ENCODE results near the gene C16orf95.
"Not testable (repeated sequence)": the region's sequence is repeated elsewhere in the genome, so short reads cannot be mapped to it uniquely, and the experiment has no call there.

C16orf95 gene

GRCh38 chr16:87279094-87279658 lies 38.0 kb downstream of the C16orf95 start:
- Mint-ChIP-seq H3K36me3 (no peaks in the 10 kb centered on the region), H3K4me3 (no peak overlapping the region), H3K9me3 (no peaks in the 10 kb centered on the region), H3K27me3 (peaks cover 8% of the 10 kb centered on the region), H3K27ac (no peak overlapping the region), H3K4me1 (peaks cover 4% of the 10 kb centered on the region)
- no peak for DNase-seq (ENCODE audit: low spot score in 2 of 2)
- ATAC-seq (ENCODE audit: low read depth): no peak

GRCh38 chr16:87278191-87279093 lies 38.8 kb downstream of the C16orf95 start:
- no peak overlapping the region for H3K4me3 Mint-ChIP-seq
- no peaks in the 10 kb centered on the region for H3K9me3 Mint-ChIP-seq
- peaks cover 4% of the 10 kb centered on the region for H3K4me1 Mint-ChIP-seq
- peak; percentile 31 to 34 for DNase-seq (ENCODE audit: low spot score in 2 of 2)
- peak; percentile 53 for ATAC-seq (ENCODE audit: low read depth)
- peaks cover 8% of the 10 kb centered on the region for H3K27me3 Mint-ChIP-seq
- no peak overlapping the region for H3K27ac Mint-ChIP-seq
- no peaks in the 10 kb centered on the region for H3K36me3 Mint-ChIP-seq

- ATAC-seq (ENCODE audit: low read depth) (no peak), DNase-seq (ENCODE audit: low spot score in 2 of 2) (no peak)
- Mint-ChIP-seq H3K27ac (no peak overlapping the region), H3K4me3 (no peak overlapping the region), H3K27me3 (peaks cover 5% of the 10 kb centered on the region), H3K36me3 (no peaks in the 10 kb centered on the region), H3K4me1 (peaks cover 4% of the 10 kb centered on the region), H3K9me3 (no peaks in the 10 kb centered on the region)
Observed at GRCh38 chr16:87276924-87277323, 40.3 kb downstream of the C16orf95 start.

DNA sequence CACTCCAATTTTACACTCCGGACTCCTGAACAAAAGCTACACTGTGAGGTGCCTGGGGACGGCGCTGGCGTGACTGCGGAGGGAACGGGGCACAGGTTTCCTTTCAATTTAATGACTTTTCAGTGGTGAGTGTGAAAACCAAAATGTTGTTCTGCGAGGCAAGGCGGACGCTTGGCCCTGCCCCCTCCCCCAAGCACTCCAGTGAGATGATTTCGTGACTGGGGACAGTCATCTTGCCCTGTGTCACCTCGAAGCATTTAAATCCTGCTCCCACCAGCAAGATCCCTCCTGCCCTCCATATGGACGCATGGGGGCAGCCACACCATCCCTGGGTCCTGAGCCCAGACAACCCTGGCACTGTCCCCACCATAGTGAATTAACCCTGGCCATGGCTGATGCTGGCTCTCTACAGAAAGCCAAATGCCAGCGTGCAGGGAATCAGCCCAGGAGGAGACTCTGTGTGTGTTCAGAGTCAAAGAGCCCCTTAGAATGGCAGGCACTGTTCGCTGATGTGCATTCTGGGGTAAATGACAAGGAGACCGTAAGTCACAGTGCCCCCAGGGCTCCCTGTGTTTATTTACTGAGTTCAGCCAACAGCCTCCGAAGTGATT lies 41.0 kb downstream of the C16orf95 start:
- H3K36me3 Mint-ChIP-seq: no peaks in the 10 kb centered on the region
- DNase-seq (ENCODE audit: low spot score in 2 of 2): no peak
- H3K27me3 Mint-ChIP-seq: peaks cover 4% of the 10 kb centered on the region
- H3K9me3 Mint-ChIP-seq: no peaks in the 10 kb centered on the region
- no peak overlapping the region for H3K4me3 Mint-ChIP-seq
- peaks cover 4% of the 10 kb centered on the region for H3K4me1 Mint-ChIP-seq
- ATAC-seq (ENCODE audit: low read depth): no peak
- no peak overlapping the region for H3K27ac Mint-ChIP-seq

DNA sequence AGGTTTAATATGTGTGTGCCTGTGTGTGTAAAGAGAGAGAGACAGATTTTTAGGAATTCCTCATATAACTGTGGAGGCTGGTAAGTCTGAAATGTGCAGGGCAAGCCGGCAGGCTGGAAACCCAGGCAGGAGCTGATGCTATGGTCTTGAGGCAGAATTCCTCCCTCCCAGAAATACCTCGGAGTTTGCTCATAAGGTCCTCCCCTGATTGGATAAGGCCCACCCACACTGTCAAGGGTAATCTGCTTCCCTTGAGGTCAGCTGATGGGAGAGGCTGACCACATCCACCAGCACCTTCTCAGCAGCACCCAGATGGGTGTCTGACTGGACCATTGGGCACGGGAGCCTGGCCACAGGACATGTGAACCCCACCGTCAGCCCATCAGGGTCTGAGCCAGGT lies 42.4 kb downstream of the C16orf95 start:
- no peak for DNase-seq (ENCODE audit: low spot score in 2 of 2)
- ATAC-seq (ENCODE audit: low read depth): no peak
- peaks cover 7% of the 10 kb centered on the region for H3K27me3 Mint-ChIP-seq
- H3K9me3 Mint-ChIP-seq: no peaks in the 10 kb centered on the region
- H3K4me3 Mint-ChIP-seq: no peak overlapping the region
- peaks cover 4% of the 10 kb centered on the region for H3K4me1 Mint-ChIP-seq
- no peak overlapping the region for H3K27ac Mint-ChIP-seq
- H3K36me3 Mint-ChIP-seq: no peaks in the 10 kb centered on the region

DNA sequence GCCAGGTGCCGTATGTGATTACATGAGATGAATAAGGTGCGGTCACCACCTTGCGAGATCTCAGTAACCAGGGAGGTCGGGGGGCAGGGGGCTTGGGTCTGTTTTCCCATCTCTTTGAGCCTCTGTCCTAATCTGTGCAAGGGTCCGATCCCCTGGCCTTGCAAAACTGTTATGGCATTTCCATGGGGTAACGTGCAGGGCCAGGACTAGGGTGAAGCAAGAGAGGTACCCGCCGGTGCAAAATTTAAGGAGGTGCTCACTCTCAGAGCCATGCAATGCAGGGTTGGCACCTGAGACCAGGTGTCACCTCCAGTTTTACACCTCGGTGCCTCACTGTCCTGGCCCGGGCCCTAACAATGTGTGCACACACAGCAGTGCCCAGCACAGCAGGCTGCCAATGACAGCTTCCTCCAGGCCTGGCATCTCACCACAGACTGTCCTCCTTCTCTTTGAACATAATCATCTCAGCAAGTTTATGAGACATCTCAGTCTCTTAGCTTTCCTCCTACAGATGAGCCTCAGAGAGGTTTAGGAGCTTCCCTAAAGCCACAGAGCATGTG lies 43.6 kb downstream of the C16orf95 start:
- H3K9me3 Mint-ChIP-seq: no peaks in the 10 kb centered on the region
- peaks cover 3% of the 10 kb centered on the region for H3K36me3 Mint-ChIP-seq
- H3K4me3 Mint-ChIP-seq: no peak overlapping the region
- ATAC-seq (ENCODE audit: low read depth): no peak
- H3K4me1 Mint-ChIP-seq: peaks cover under 1% of the 10 kb centered on the region
- no peak for DNase-seq (ENCODE audit: low spot score in 2 of 2)
- H3K27me3 Mint-ChIP-seq: peaks cover 8% of the 10 kb centered on the region
- H3K27ac Mint-ChIP-seq: no peak overlapping the region

DNA sequence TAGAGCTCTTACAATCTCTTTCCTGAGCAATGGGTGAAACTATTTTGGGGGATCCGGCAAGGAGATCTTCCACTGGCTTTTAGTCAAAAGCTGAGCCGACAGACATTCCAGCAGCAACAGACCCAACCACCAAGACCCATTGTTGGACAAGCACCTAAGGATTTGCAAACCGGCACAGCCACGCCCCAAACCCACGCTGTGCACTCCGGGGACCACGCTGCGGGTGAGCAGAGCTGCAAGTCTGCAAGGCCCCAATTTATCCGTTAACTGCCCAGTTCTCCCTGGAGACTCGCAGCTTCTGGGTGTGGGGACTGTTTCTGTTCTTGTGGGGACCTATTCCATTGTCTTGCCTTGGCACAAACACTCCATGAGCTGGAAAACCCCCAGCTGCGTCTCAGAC lies 45.9 kb downstream of the C16orf95 start:
- Mint-ChIP-seq H3K27ac (no peak overlapping the region), H3K36me3 (peaks cover 3% of the 10 kb centered on the region), H3K27me3 (peaks cover 6% of the 10 kb centered on the region), H3K4me1 (no peaks in the 10 kb centered on the region), H3K9me3 (no peaks in the 10 kb centered on the region), H3K4me3 (no peak overlapping the region)
- DNase-seq (ENCODE audit: low spot score in 2 of 2) (no peak), ATAC-seq (ENCODE audit: low read depth) (no peak)

DNA sequence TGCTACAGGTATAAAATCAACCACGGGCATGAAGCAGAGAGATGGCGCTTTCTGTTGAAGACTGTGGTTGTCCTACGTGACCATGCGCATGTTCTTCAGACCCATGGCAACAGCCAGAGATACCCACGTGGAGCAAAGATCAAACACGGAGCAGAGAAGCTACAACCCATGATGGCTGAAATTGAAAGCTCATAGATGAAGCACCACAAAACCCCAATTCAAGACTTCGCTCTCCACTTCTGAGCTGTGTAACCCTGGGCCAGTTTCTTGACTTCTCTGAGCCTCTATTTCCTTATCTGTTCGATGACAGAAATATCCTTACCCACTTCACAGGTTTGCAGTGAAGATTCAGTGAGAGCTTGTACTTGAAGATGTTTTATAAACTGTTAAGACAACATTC lies 49.6 kb downstream of the C16orf95 start:
- Mint-ChIP-seq H3K27ac (no peak overlapping the region), H3K4me3 (no peak overlapping the region), H3K27me3 (peaks cover 14% of the 10 kb centered on the region), H3K4me1 (peaks cover 7% of the 10 kb centered on the region), H3K36me3 (peaks cover 5% of the 10 kb centered on the region), H3K9me3 (peaks cover 2% of the 10 kb centered on the region)
- DNase-seq (ENCODE audit: low spot score in 2 of 2): no peak
- ATAC-seq (ENCODE audit: low read depth): no peak

GRCh38 chr16:87266846-87267245 lies 50.3 kb downstream of the C16orf95 start:
- ATAC-seq (ENCODE audit: low read depth) (no peak), DNase-seq (ENCODE audit: low spot score in 2 of 2) (no peak)
- no peak overlapping the region for H3K4me3 Mint-ChIP-seq
- H3K27me3 Mint-ChIP-seq: peaks cover 14% of the 10 kb centered on the region
- H3K27ac Mint-ChIP-seq: no peak overlapping the region
- peaks cover 2% of the 10 kb centered on the region for H3K9me3 Mint-ChIP-seq
- peaks cover 5% of the 10 kb centered on the region for H3K36me3 Mint-ChIP-seq
- peaks cover 7% of the 10 kb centered on the region for H3K4me1 Mint-ChIP-seq

GRCh38 chr16:87265261-87265660 lies 51.9 kb downstream of the C16orf95 start:
- Mint-ChIP-seq H3K36me3 (peaks cover 8% of the 10 kb centered on the region), H3K27me3 (peaks cover 11% of the 10 kb centered on the region), H3K27ac (no peak overlapping the region), H3K9me3 (peaks cover 6% of the 10 kb centered on the region), H3K4me3 (no peak overlapping the region), H3K4me1 (peaks cover 7% of the 10 kb centered on the region)
- ATAC-seq (ENCODE audit: low read depth) (no peak), DNase-seq (ENCODE audit: low spot score in 2 of 2) (no peak)

GRCh38 chr16:87264634-87265033 lies 52.6 kb downstream of the C16orf95 start:
- H3K4me3 Mint-ChIP-seq: no peak overlapping the region
- DNase-seq (ENCODE audit: low spot score in 2 of 2) (no peak), ATAC-seq (ENCODE audit: low read depth) (no peak)
- no peak overlapping the region for H3K27ac Mint-ChIP-seq
- H3K27me3 Mint-ChIP-seq: peaks cover 11% of the 10 kb centered on the region
- peaks cover 6% of the 10 kb centered on the region for H3K9me3 Mint-ChIP-seq
- peaks cover 7% of the 10 kb centered on the region for H3K4me1 Mint-ChIP-seq
- H3K36me3 Mint-ChIP-seq: peaks cover 8% of the 10 kb centered on the region

- Mint-ChIP-seq H3K4me1 (peaks cover 7% of the 10 kb centered on the region), H3K27ac (no peak overlapping the region), H3K27me3 (peaks cover 8% of the 10 kb centered on the region), H3K9me3 (peaks cover 6% of the 10 kb centered on the region), H3K4me3 (no peak overlapping the region), H3K36me3 (peaks cover 4% of the 10 kb centered on the region)
- ATAC-seq (ENCODE audit: low read depth) (no peak), DNase-seq (ENCODE audit: low spot score in 2 of 2) (no peak)
Observed at GRCh38 chr16:87263418-87264052, 53.7 kb downstream of the C16orf95 start.

DNA sequence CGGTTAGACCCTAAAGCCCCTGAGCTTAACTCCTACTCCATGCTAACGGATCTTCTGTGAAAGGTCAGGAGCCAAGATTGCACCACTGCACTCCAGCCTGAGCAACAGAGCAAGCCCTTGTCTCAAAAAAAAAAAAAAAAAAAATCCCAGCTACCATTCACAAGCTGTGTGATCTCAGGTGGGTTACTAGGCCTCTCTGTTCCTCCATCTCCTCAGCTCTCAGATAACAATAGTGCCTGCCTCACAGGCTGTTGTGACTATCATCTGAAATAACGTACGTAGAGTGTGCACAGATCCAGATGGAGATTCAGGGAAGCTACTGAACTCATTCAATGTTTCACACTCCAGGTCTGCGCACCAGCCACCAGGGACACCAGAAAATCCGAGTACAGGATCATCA lies 57.8 kb downstream of the C16orf95 start:
- ATAC-seq (ENCODE audit: low read depth): no peak
- Mint-ChIP-seq H3K4me3 (no peak overlapping the region), H3K4me1 (peaks cover 2% of the 10 kb centered on the region), H3K9me3 (peaks cover 5% of the 10 kb centered on the region), H3K36me3 (peaks cover 4% of the 10 kb centered on the region), H3K27ac (no peak overlapping the region), H3K27me3 (peaks cover 2% of the 10 kb centered on the region)
- no peak for DNase-seq (ENCODE audit: low spot score in 2 of 2)

- DNase-seq (ENCODE audit: low spot score in 2 of 2); H3K27me3 Mint-ChIP-seq; H3K36me3 Mint-ChIP-seq; H3K9me3 Mint-ChIP-seq; H3K4me3 Mint-ChIP-seq; H3K27ac Mint-ChIP-seq; ATAC-seq (ENCODE audit: low read depth); H3K4me1 Mint-ChIP-seq: not testable (repeated sequence)
Observed at GRCh38 chr16:87258653-87259052, 58.5 kb downstream of the C16orf95 start.
